Astrocyte (in vitro differentiated cells and primary cell): ENCODE measurements around the gene PSMC4. TPM values are rescaled to one million over a fixed set of nuclear protein-coding genes. Genes with fewer than 3 reads are reported as not detected.
A peak's percentile ranks its signal among the peaks of the same experiment; 100 is the strongest.

Experiments
- DNase-seq: peaks from one replicate; pipeline ENCODE4 v3.0.0-alpha.2; 2010; ENCODE audit warnings: low read depth
- FAIRE-seq: peaks from 2 replicates; lab custom pipeline; 2011; peaks lifted over from hg19 to GRCh38; lab: Jason Lieb, UNC
- H2AFZ ChIP-seq: 2 replicates; pipeline ENCODE4 v1.6.0; 2012; ENCODE audit warnings: low read depth, low read length, inconsistent platforms
- H3K27ac ChIP-seq: 2 replicates; pipeline ENCODE4 v1.5.1; 2011; ENCODE audit warnings: low read depth, low read length, inconsistent platforms
- H3K27me3 ChIP-seq: 2 replicates; pipeline ENCODE4 v1.6.0; 2011; ENCODE audit warnings: low read length, inconsistent platforms; ENCODE audit not compliant: insufficient read depth
- H3K36me3 ChIP-seq: 2 replicates; pipeline ENCODE4 v1.5.1; 2011; ENCODE audit warnings: low read length, inconsistent platforms; ENCODE audit not compliant: insufficient read depth
- H3K4me1 ChIP-seq: 2 replicates; pipeline ENCODE4 v1.5.1; 2011; ENCODE audit warnings: low read length, inconsistent platforms; ENCODE audit not compliant: insufficient read depth
- H3K4me2 ChIP-seq: 2 replicates; pipeline ENCODE4 v1.6.0; 2012; ENCODE audit warnings: low read length, inconsistent platforms
- H3K4me3 ChIP-seq: 2 replicates; pipeline ENCODE4 v1.5.1; 2011; ENCODE audit warnings: low read depth, mild to moderate bottlenecking, low read length, inconsistent platforms; ENCODE audit not compliant: insufficient read depth
- H3K79me2 ChIP-seq: 2 replicates; pipeline ENCODE4 v1.6.0; 2012; ENCODE audit warnings: mild to moderate bottlenecking, low read length, inconsistent platforms; ENCODE audit not compliant: insufficient read depth
- H3K9ac ChIP-seq: 2 replicates; pipeline ENCODE4 v1.6.0; 2012; ENCODE audit warnings: mild to moderate bottlenecking, low read length, inconsistent platforms
- H3K9me3 ChIP-seq: 2 replicates; pipeline ENCODE4 v1.5.1; 2012; ENCODE audit warnings: low read depth, mild to moderate bottlenecking, low read length, inconsistent platforms; ENCODE audit not compliant: insufficient read depth
- H4K20me1 ChIP-seq: 2 replicates; pipeline ENCODE4 v1.6.0; 2012; ENCODE audit warnings: low read length, inconsistent platforms; ENCODE audit not compliant: insufficient read depth
- H3K27ac Mint-ChIP-seq: one replicate; pipeline ENCODE4 v1.8.0; 2021; ENCODE audit warnings: mild to moderate bottlenecking, mixed read lengths; ENCODE audit not compliant: unreplicated experiment
- H3K27me3 Mint-ChIP-seq: one replicate; pipeline ENCODE4 v1.8.0; 2021; ENCODE audit warnings: low read depth, mixed read lengths; ENCODE audit not compliant: unreplicated experiment
- H3K36me3 Mint-ChIP-seq: one replicate; pipeline ENCODE4 v1.8.0; 2021; ENCODE audit warnings: low read depth, mixed read lengths; ENCODE audit not compliant: unreplicated experiment
- H3K4me1 Mint-ChIP-seq: one replicate; pipeline ENCODE4 v1.8.0; 2021; ENCODE audit warnings: low read depth, mixed read lengths; ENCODE audit not compliant: unreplicated experiment
- H3K4me3 Mint-ChIP-seq: one replicate; pipeline ENCODE4 v1.8.0; 2021; ENCODE audit warnings: mild to moderate bottlenecking, moderate library complexity, mixed read lengths; ENCODE audit not compliant: unreplicated experiment
- H3K9me3 Mint-ChIP-seq: one replicate; pipeline ENCODE4 v1.8.0; 2021; ENCODE audit warnings: mild to moderate bottlenecking, mixed read lengths; ENCODE audit not compliant: unreplicated experiment
- EZH2 ChIP-seq: IDR thresholded peaks from 2 replicates; pipeline ENCODE4 v1.6.1; 2012; ENCODE audit warnings: mild to moderate bottlenecking, low read length, inconsistent platforms; ENCODE audit not compliant: insufficient read depth
- total RNA-seq: library from RNA; stranded (reverse); gene quantifications from 2 replicates; pipeline ENCODE4 v1.2.1, GENCODE V29; 2021
- TF ChIP-seq, protein P1 (sequence below): IDR thresholded peaks from 2 replicates; pipeline ENCODE4 v1.5.1; 2011; ENCODE audit warnings: low read depth, mild to moderate bottlenecking, inconsistent platforms, low read length, moderate library complexity; ENCODE audit not compliant: insufficient read depth

Gene PSMC4
- total RNA-seq, 1 donor from 2014 or later, result 127 TPM

DNA sequence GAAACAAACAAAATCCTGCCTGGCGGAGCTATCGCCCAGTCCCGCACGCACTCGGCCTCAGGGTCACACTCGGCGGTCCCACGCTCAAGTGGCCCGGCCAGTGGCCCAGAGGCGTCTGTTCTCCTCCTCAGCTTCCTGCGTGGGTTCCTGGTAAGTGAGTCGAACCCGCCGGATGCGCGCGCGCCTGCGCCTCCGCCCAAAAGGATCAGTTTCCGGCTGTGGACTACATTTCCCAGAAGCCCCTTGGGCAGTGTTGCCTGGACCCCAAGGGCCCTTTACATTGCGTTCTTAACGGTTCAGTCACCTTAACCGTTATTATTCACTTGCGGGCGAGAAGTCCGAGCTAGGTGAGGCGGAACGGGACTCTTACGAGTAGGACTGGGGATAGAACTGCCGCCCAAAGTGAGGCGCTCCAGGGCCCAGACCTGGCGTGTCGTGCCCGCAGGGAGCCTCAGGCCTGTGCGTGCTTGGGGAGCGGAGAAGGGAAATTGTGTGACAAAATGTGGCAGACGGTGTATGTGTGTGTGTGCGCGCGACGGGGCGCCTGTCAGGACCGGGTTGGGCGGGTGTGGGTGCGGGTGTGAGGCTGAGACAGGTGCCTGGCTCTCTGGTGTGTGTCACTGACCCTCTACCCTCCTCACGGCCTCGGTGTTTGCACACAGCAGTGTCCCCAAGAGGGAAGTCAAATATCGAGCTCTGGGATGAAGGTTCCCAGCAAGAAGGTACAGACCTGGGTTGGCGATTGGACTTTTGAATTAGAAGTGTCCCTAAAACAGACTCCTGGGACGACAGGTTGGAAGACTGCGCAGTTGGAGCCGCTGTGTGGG lies 26.1 kb downstream of the PSMC4 start, which contains the start of gene ZNF546:
Gene ZNF546, plus strand, starts transcription at position 250 of the 827 bp plus-strand sequence. CDS start 1,267 bp downstream, outside the sequence.
- Histone ChIP-seq H3K4me1 (peaks cover 14% of the 10 kb centered on the region), H3K9ac (peak within 1 kb of the TSS; percentile 90), H3K4me2 (peak within 1 kb of the TSS; percentile 89), H3K27me3 (no peaks in the 10 kb centered on the region), H4K20me1 (peaks cover 3% of the 10 kb centered on the region), H3K9me3 (no peaks in the 10 kb centered on the region), H3K4me3 (peak within 1 kb of the TSS; percentile 78), H3K36me3 (no peaks in the 10 kb centered on the region), H3K79me2 (peaks cover 29% of the 10 kb centered on the region), H2AFZ (peak within 1 kb of the TSS; percentile 91), H3K27ac (peak within 1 kb of the TSS; percentile 89)
- Mint-ChIP-seq H3K36me3 (peaks cover 10% of the 10 kb centered on the region), H3K4me1 (peaks cover 8% of the 10 kb centered on the region), H3K9me3 (peaks cover 13% of the 10 kb centered on the region), H3K4me3 (peak within 1 kb of the TSS; percentile 94), H3K27ac (peak within 1 kb of the TSS; percentile 79), H3K27me3 (no peaks in the 10 kb centered on the region)
- FAIRE-seq (no peak), DNase-seq (peak; percentile 82)
- no peak for TF ChIP-seq EZH2
- TF ChIP-seq, protein P1, sequence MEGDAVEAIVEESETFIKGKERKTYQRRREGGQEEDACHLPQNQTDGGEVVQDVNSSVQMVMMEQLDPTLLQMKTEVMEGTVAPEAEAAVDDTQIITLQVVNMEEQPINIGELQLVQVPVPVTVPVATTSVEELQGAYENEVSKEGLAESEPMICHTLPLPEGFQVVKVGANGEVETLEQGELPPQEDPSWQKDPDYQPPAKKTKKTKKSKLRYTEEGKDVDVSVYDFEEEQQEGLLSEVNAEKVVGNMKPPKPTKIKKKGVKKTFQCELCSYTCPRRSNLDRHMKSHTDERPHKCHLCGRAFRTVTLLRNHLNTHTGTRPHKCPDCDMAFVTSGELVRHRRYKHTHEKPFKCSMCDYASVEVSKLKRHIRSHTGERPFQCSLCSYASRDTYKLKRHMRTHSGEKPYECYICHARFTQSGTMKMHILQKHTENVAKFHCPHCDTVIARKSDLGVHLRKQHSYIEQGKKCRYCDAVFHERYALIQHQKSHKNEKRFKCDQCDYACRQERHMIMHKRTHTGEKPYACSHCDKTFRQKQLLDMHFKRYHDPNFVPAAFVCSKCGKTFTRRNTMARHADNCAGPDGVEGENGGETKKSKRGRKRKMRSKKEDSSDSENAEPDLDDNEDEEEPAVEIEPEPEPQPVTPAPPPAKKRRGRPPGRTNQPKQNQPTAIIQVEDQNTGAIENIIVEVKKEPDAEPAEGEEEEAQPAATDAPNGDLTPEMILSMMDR, result no peak

GRCh38 chr19:39997638-39998216 lies 26.8 kb downstream of the PSMC4 start:
- H2AFZ ChIP-seq, result peak overlapping the region; percentile 91

More at GRCh38 chr19:39997638-39998216, 26.8 kb downstream of the PSMC4 start:
- H3K4me1 Mint-ChIP-seq, result peaks cover 8% of the 10 kb centered on the region
- H3K27me3 ChIP-seq, result no peaks in the 10 kb centered on the region
- peak overlapping the region; percentile 90 for H3K9ac ChIP-seq
- H3K79me2 ChIP-seq, result peaks cover 25% of the 10 kb centered on the region
- TF ChIP-seq, protein P1, result no peak
- no peak for TF ChIP-seq EZH2
- H3K9me3 Mint-ChIP-seq, result peaks cover 7% of the 10 kb centered on the region
- peaks cover 8% of the 10 kb centered on the region for H3K36me3 Mint-ChIP-seq
- peaks cover 14% of the 10 kb centered on the region for H3K4me1 ChIP-seq
- H3K9me3 ChIP-seq, result no peaks in the 10 kb centered on the region
- FAIRE-seq (no peak), DNase-seq (peak; percentile 14)
- H3K27me3 Mint-ChIP-seq, result no peaks in the 10 kb centered on the region
- H3K27ac Mint-ChIP-seq, result peak overlapping the region; percentile 79
- H3K4me3 Mint-ChIP-seq, result peak overlapping the region; percentile 94
- H3K27ac ChIP-seq, result peak overlapping the region; percentile 89
- peak overlapping the region; percentile 78 for H3K4me3 ChIP-seq
- H3K4me2 ChIP-seq, result peak overlapping the region; percentile 89
- H4K20me1 ChIP-seq, result peaks cover 3% of the 10 kb centered on the region
- no peaks in the 10 kb centered on the region for H3K36me3 ChIP-seq
